ENCODE measurements around the gene LGI2.
A peak's percentile ranks its signal among the peaks of the same experiment; 100 is the strongest.

The LGI2 gene

DNA sequence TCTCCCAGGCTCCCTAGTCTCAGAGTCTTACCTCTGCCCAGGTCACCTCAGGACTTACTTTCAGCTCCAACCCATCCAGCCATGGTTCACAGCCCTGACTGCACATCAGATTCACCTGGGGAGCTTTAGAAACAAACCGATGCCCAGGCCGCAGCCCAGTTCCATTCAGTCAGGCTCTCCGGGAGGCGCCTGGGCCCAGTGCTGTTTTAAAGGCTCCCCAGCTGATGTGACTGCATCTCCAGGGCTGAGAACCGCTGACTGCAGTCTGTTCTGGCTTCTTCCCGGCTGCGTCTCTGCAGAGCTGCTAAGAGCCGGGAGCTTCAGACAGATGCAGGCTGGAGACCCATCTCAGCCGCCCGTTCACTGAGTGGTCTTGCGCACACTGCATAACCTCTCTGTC is 44.4 kb upstream of the LGI2 start:
- H3K4me1 ChIP-seq (ENCODE audit: control insufficient read depth in 1 of 2, insufficient read depth in 2 of 2, low read length in 2 of 2) = peaks cover 3 to 10% of the 10 kb centered on the region in 2 experiments
- no peak overlapping the region for H2BK5ac ChIP-seq (ENCODE audit: low read depth, low read length, poor library complexity)
- H2BK120ac ChIP-seq (ENCODE audit: insufficient read depth, low read length, poor library complexity) = no peak overlapping the region
- no peaks in the 10 kb centered on the region for H3K9me3 ChIP-seq (ENCODE audit: insufficient read depth, low read depth, low read length)
- no peak overlapping the region for H4K91ac ChIP-seq (ENCODE audit: low read depth, low read length)
- no peaks in the 10 kb centered on the region for H3K79me2 ChIP-seq (ENCODE audit: control insufficient read depth, insufficient read depth, low read length, poor library complexity)
- no CpG with 5 or more reads among the region's 11 CpGs for WGBS (ENCODE audit: extremely low coverage, insufficient coverage, insufficient read length)
- H3K27me3 ChIP-seq (ENCODE audit: insufficient read depth, low read length) = no peaks in the 10 kb centered on the region
- no peak overlapping the region for H3K27ac ChIP-seq (ENCODE audit: low read depth, low read length)
- H2AK5ac ChIP-seq (ENCODE audit: low read length) = peak overlapping the region; percentile 13
- H2BK12ac ChIP-seq (ENCODE audit: low read length) = peak overlapping the region; percentile 58
- no peak overlapping the region for H4K12ac ChIP-seq (ENCODE audit: low read depth, low read length)
- H3K18ac ChIP-seq (ENCODE audit: low read length) = peak overlapping the region; percentile 39
- no peak overlapping the region for H3K9ac ChIP-seq (ENCODE audit: low read length)
- no peak overlapping the region for H3K4me3 ChIP-seq (ENCODE audit: low read depth, low read length)
- no peak overlapping the region for H3K14ac ChIP-seq (ENCODE audit: low read length)
- no peak for DNase-seq
- H4K8ac ChIP-seq (ENCODE audit: low read depth, low read length) = no peak overlapping the region
- H3K4me2 ChIP-seq (ENCODE audit: low read length) = no peak overlapping the region
- H2AFZ ChIP-seq (ENCODE audit: insufficient read depth, low read length, poor library complexity) = no peak overlapping the region
- H3K79me1 ChIP-seq (ENCODE audit: low read length) = peaks cover 8% of the 10 kb centered on the region
- H3K4ac ChIP-seq (ENCODE audit: low read depth, low read length) = no peak overlapping the region
- H3K23ac ChIP-seq (ENCODE audit: low read length) = no peak overlapping the region
- no peaks in the 10 kb centered on the region for H3K36me3 ChIP-seq (ENCODE audit: control insufficient read depth in 1 of 2, insufficient read depth in 2 of 2, low read length in 2 of 2)

DNA sequence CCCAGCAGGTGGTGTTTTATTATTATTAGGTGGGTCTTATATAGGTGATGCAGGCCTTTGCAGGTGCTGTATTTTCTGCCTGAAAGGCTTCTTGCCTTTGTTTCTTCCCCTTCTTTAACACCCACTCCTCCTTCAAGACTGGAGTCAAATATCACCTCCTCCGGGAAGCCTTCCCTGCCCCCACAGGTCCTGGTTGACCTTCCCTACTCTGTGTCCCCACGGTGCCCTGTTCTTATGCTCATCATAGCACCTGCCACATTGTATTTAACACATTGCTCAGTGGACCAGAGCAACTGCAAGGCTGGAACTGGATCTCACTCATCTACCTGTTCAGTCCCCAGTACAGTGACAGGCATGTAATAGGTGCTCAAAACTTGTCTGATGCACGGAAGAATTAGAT is 39.8 kb upstream of the LGI2 start:
- Histone ChIP-seq H3K27me3 (ENCODE audit: insufficient read depth, low read length) (no peaks in the 10 kb centered on the region), H2BK120ac (ENCODE audit: insufficient read depth, low read length, poor library complexity) (no peak overlapping the region), H2AK5ac (ENCODE audit: low read length) (no peak overlapping the region), H3K4me1 (ENCODE audit: control insufficient read depth in 1 of 2, insufficient read depth in 2 of 2, low read length in 2 of 2) (peaks cover 4 to 6% of the 10 kb centered on the region in 2 experiments), H3K36me3 (ENCODE audit: control insufficient read depth in 1 of 2, insufficient read depth in 2 of 2, low read length in 2 of 2) (no peaks in the 10 kb centered on the region), H3K27ac (ENCODE audit: low read depth, low read length) (no peak overlapping the region), H3K4me3 (ENCODE audit: low read depth, low read length) (no peak overlapping the region), H3K79me1 (ENCODE audit: low read length) (peaks cover 4% of the 10 kb centered on the region), H2AFZ (ENCODE audit: insufficient read depth, low read length, poor library complexity) (no peak overlapping the region), H3K4me2 (ENCODE audit: low read length) (no peak overlapping the region), H3K18ac (ENCODE audit: low read length) (no peak overlapping the region), H3K4ac (ENCODE audit: low read depth, low read length) (no peak overlapping the region), H3K9ac (ENCODE audit: low read length) (no peak overlapping the region), H3K9me3 (ENCODE audit: insufficient read depth, low read depth, low read length) (no peaks in the 10 kb centered on the region), H4K12ac (ENCODE audit: low read depth, low read length) (no peak overlapping the region), H2BK12ac (ENCODE audit: low read length) (no peak overlapping the region), H3K23ac (ENCODE audit: low read length) (no peak overlapping the region), H3K79me2 (ENCODE audit: control insufficient read depth, insufficient read depth, low read length, poor library complexity) (no peaks in the 10 kb centered on the region), H2BK5ac (ENCODE audit: low read depth, low read length, poor library complexity) (no peak overlapping the region), H4K8ac (ENCODE audit: low read depth, low read length) (no peak overlapping the region), H4K91ac (ENCODE audit: low read depth, low read length) (no peak overlapping the region), H3K14ac (ENCODE audit: low read length) (no peak overlapping the region)
- WGBS (ENCODE audit: extremely low coverage, insufficient coverage, insufficient read length) = no CpG with 5 or more reads among the region's 3 CpGs
- DNase-seq = no peak

DNA sequence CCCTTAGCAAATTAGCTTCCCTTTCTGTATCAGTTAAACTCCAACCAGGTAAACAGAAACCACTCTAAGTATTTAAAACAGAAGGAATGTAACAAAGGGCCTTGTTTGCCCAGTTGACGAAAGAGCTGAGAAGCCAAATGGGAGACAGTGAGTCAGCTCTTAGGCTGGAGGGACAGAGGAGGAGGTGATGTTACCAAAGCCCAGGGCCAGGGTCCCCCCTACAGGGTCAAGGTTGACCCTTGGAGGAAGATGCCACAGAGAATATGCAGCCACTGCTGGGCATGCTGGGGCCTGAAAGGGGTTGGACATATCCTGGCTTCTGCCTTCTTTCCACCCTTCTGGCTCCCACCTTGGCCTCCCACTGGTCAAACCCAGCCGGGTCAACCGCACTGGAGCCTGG is 38.3 kb upstream of the LGI2 start:
- Histone ChIP-seq H2AK5ac (ENCODE audit: low read length) (no peak overlapping the region), H3K23ac (ENCODE audit: low read length) (no peak overlapping the region), H3K79me2 (ENCODE audit: control insufficient read depth, insufficient read depth, low read length, poor library complexity) (no peaks in the 10 kb centered on the region), H2BK12ac (ENCODE audit: low read length) (peak overlapping the region; percentile 82), H3K27me3 (ENCODE audit: insufficient read depth, low read length) (no peaks in the 10 kb centered on the region), H3K4me3 (ENCODE audit: low read depth, low read length) (no peak overlapping the region), H3K4me2 (ENCODE audit: low read length) (no peak overlapping the region), H3K4ac (ENCODE audit: low read depth, low read length) (no peak overlapping the region), H3K18ac (ENCODE audit: low read length) (no peak overlapping the region), H2BK120ac (ENCODE audit: insufficient read depth, low read length, poor library complexity) (no peak overlapping the region), H3K14ac (ENCODE audit: low read length) (peak overlapping the region; percentile 7), H4K8ac (ENCODE audit: low read depth, low read length) (no peak overlapping the region), H3K9ac (ENCODE audit: low read length) (no peak overlapping the region), H3K36me3 (ENCODE audit: control insufficient read depth in 1 of 2, insufficient read depth in 2 of 2, low read length in 2 of 2) (no peaks in the 10 kb centered on the region), H3K27ac (ENCODE audit: low read depth, low read length) (peak overlapping the region; percentile 8), H2BK5ac (ENCODE audit: low read depth, low read length, poor library complexity) (peak overlapping the region; percentile 6), H2AFZ (ENCODE audit: insufficient read depth, low read length, poor library complexity) (no peak overlapping the region), H3K79me1 (ENCODE audit: low read length) (peaks cover 4% of the 10 kb centered on the region), H3K4me1 (ENCODE audit: control insufficient read depth in 1 of 2, insufficient read depth in 2 of 2, low read length in 2 of 2) (peaks cover 4 to 6% of the 10 kb centered on the region in 2 experiments), H3K9me3 (ENCODE audit: insufficient read depth, low read depth, low read length) (no peaks in the 10 kb centered on the region), H4K91ac (ENCODE audit: low read depth, low read length) (no peak overlapping the region), H4K12ac (ENCODE audit: low read depth, low read length) (no peak overlapping the region)
- no CpG with 5 or more reads among the region's 3 CpGs for WGBS (ENCODE audit: extremely low coverage, insufficient coverage, insufficient read length)
- DNase-seq = peak in 1 of 2 donors; percentile 36

DNA sequence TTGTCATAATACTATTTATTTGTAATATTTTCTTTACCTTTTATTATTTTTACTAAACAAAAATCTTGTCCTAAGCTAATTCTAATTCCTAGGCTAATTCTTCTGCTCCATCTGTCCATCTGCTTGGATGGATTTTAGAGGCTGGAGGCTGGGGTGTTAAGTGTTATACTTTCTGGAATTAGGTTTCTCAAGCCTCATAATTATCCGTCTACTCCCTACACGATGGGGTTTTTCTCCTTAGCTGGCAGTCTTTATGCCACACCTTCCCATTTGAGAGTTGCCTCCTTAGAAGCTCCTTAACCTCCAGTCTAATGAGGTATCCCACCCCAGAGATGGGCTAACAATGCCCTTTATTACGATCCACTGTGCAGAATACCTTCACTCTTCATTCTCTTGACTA is 37.6 kb upstream of the LGI2 start:
- no peak overlapping the region for H3K27ac ChIP-seq (ENCODE audit: low read depth, low read length)
- peaks cover 4% of the 10 kb centered on the region for H3K79me1 ChIP-seq (ENCODE audit: low read length)
- no peak overlapping the region for H3K23ac ChIP-seq (ENCODE audit: low read length)
- H3K9ac ChIP-seq (ENCODE audit: low read length) = no peak overlapping the region
- H3K79me2 ChIP-seq (ENCODE audit: control insufficient read depth, insufficient read depth, low read length, poor library complexity) = no peaks in the 10 kb centered on the region
- H3K4me2 ChIP-seq (ENCODE audit: low read length) = no peak overlapping the region
- no peak overlapping the region for H3K4ac ChIP-seq (ENCODE audit: low read depth, low read length)
- H4K8ac ChIP-seq (ENCODE audit: low read depth, low read length) = no peak overlapping the region
- H2AFZ ChIP-seq (ENCODE audit: insufficient read depth, low read length, poor library complexity) = no peak overlapping the region
- no peak overlapping the region for H4K91ac ChIP-seq (ENCODE audit: low read depth, low read length)
- no peak overlapping the region for H4K12ac ChIP-seq (ENCODE audit: low read depth, low read length)
- H3K9me3 ChIP-seq (ENCODE audit: insufficient read depth, low read depth, low read length) = no peaks in the 10 kb centered on the region
- H2BK5ac ChIP-seq (ENCODE audit: low read depth, low read length, poor library complexity) = no peak overlapping the region
- no peak for DNase-seq
- no peak overlapping the region for H2AK5ac ChIP-seq (ENCODE audit: low read length)
- H3K18ac ChIP-seq (ENCODE audit: low read length) = no peak overlapping the region
- no peaks in the 10 kb centered on the region for H3K27me3 ChIP-seq (ENCODE audit: insufficient read depth, low read length)
- peaks cover 4 to 6% of the 10 kb centered on the region in 2 experiments for H3K4me1 ChIP-seq (ENCODE audit: control insufficient read depth in 1 of 2, insufficient read depth in 2 of 2, low read length in 2 of 2)
- H3K14ac ChIP-seq (ENCODE audit: low read length) = no peak overlapping the region
- WGBS (ENCODE audit: extremely low coverage, insufficient coverage, insufficient read length) = no CpG with 5 or more reads among the region's 3 CpGs
- no peaks in the 10 kb centered on the region for H3K36me3 ChIP-seq (ENCODE audit: control insufficient read depth in 1 of 2, insufficient read depth in 2 of 2, low read length in 2 of 2)
- peak overlapping the region; percentile 15 for H2BK120ac ChIP-seq (ENCODE audit: insufficient read depth, low read length, poor library complexity)
- no peak overlapping the region for H3K4me3 ChIP-seq (ENCODE audit: low read depth, low read length)
- no peak overlapping the region for H2BK12ac ChIP-seq (ENCODE audit: low read length)
